Measurements from ENCODE around the gene CTCFL.

- TF ChIP-seq CTCF (conservative IDR thresholded peaks at IDR 0.05 in 1 of 2, IDR thresholded peaks at IDR 0.05 in 1 of 2; ENCODE audit: low read depth in 1 of 2, low read length in 2 of 2): peak; percentile 32 to 48
- TF ChIP-seq EZH2 (IDR thresholded peaks at IDR 0.05; ENCODE audit: low read length, missing control alignments): no peak
These were observed 15.2 kb downstream of the CTCFL start for GRCh38 chr20:57509665-57510237.

Data from fibroblast of lung (primary cell).